Chondrocyte (in vitro differentiated cells): ENCODE data around the gene TCEAL6. TPM values are rescaled to one million over a fixed set of nuclear protein-coding genes. Genes with fewer than 3 reads are reported as not detected.
"Not testable (repeated sequence)": the region's sequence is repeated elsewhere in the genome, so short reads cannot be mapped to it uniquely, and the experiment has no call there.

Experiments used
- DNase-seq: peaks from one replicate; pipeline ENCODE4 v3.0.0; 2021; ENCODE audit warnings: mixed read lengths, low spot score
- H3K27ac Mint-ChIP-seq: one replicate; pipeline ENCODE4 v1.8.0; 2021; ENCODE audit warnings: mild to moderate bottlenecking, moderate library complexity, mixed read lengths; ENCODE audit not compliant: unreplicated experiment
- H3K27me3 Mint-ChIP-seq: 2 replicates; pipeline ENCODE4 v1.8.0; 2021; ENCODE audit warnings: low read depth, mixed read lengths
- H3K36me3 Mint-ChIP-seq: 2 replicates; pipeline ENCODE4 v1.8.0; 2021; ENCODE audit warnings: low read depth, mixed read lengths
- H3K4me1 Mint-ChIP-seq: 2 replicates; pipeline ENCODE4 v1.8.0; 2021; ENCODE audit warnings: low read depth, mild to moderate bottlenecking, mixed read lengths
- H3K4me3 Mint-ChIP-seq: one replicate; pipeline ENCODE4 v1.8.0; 2021; ENCODE audit warnings: mild to moderate bottlenecking, moderate library complexity, mixed read lengths; ENCODE audit not compliant: unreplicated experiment
- H3K9me3 Mint-ChIP-seq: 2 replicates; pipeline ENCODE4 v1.8.0; 2021; ENCODE audit warnings: low read depth, mixed read lengths
- total RNA-seq: library from RNA; stranded (reverse); gene quantifications from 3 replicates; pipeline ENCODE4 v1.2.1, GENCODE V29; 2021
- TF ChIP-seq, protein P1 (sequence below): fragments of 200-600 bp; sonication (generic); IDR thresholded peaks from 2 replicates; pipeline ENCODE4 v1.5.0; 2021; ENCODE audit warnings: antibody characterized with exemption, mild to moderate bottlenecking, moderate library complexity

Gene TCEAL6
- total RNA-seq, 1 donor from 2014 or later: not detected

DNA sequence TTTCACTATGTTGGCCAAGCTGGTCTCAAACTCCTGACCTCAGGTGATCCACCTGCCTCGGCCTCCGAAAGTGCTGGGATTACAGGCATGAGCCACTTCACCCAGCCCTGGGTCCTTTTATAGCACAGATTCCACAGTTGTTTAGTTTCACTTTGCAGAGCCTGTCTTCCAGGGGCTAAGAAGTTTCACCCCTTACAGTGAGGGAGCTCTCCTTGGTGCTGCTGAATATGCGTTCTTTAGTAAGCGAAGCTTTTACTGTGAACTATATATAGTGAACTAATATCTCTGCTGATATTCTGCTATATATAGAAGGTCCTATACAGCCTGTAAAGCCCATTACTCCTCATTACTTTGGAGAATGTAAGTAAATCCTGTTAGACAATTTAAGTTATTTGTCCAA is 4.2 kb downstream of the TCEAL6 start:
- no peaks in the 10 kb centered on the region for H3K36me3 Mint-ChIP-seq
- DNase-seq: no peak
- no peak overlapping the region for H3K4me3 Mint-ChIP-seq
- TF ChIP-seq, protein P1, sequence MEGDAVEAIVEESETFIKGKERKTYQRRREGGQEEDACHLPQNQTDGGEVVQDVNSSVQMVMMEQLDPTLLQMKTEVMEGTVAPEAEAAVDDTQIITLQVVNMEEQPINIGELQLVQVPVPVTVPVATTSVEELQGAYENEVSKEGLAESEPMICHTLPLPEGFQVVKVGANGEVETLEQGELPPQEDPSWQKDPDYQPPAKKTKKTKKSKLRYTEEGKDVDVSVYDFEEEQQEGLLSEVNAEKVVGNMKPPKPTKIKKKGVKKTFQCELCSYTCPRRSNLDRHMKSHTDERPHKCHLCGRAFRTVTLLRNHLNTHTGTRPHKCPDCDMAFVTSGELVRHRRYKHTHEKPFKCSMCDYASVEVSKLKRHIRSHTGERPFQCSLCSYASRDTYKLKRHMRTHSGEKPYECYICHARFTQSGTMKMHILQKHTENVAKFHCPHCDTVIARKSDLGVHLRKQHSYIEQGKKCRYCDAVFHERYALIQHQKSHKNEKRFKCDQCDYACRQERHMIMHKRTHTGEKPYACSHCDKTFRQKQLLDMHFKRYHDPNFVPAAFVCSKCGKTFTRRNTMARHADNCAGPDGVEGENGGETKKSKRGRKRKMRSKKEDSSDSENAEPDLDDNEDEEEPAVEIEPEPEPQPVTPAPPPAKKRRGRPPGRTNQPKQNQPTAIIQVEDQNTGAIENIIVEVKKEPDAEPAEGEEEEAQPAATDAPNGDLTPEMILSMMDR: no peak
- no peaks in the 10 kb centered on the region for H3K4me1 Mint-ChIP-seq
- H3K27me3 Mint-ChIP-seq: no peaks in the 10 kb centered on the region
- H3K9me3 Mint-ChIP-seq: peaks cover 3% of the 10 kb centered on the region
- H3K27ac Mint-ChIP-seq: no peak overlapping the region

DNA sequence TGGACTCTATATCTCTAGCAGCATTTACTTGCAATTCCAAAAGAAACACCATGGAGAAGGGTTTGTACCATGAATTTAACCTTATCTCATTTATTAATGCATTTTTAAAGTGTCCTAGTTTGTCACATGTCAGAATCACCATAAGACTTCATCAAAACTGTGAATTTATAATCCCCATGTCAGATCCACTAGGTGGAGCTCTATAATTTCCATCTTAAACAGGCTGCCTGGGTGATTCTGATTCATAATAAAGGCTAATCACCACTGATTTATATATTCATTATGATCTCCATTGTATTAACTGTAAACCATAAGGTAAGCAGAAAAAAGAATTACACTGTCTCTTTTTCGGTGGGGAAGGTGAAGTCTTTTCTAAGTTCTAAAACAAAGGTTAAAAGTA is 12.8 kb downstream of the TCEAL6 start:
- Mint-ChIP-seq H3K9me3 (peaks cover 2% of the 10 kb centered on the region), H3K4me1 (no peaks in the 10 kb centered on the region), H3K27me3 (peaks cover 24% of the 10 kb centered on the region), H3K27ac (no peak overlapping the region), H3K4me3 (no peak overlapping the region), H3K36me3 (no peaks in the 10 kb centered on the region)
- TF ChIP-seq, protein P1: peak; percentile 76
- no peak for DNase-seq

DNA sequence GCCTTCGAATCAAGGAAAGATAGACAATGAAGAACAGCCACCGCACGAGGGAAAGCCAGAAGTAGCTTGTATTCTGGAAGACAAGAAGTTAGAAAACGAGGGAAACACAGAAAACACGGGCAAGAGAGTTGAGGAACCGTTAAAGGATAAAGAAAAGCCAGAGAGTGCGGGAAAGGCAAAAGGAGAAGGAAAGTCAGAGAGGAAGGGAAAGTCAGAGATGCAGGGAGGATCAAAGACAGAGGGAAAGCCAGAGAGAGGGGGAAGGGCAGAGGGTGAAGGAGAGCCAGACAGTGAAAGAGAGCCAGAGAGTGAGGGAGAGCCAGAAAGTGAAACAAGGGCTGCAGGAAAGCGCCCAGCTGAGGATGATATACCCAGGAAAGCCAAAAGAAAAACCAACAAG is 15.4 kb downstream of the TCEAL6 start:
- H3K27ac Mint-ChIP-seq: no peak overlapping the region
- DNase-seq: no peak
- peaks cover 21% of the 10 kb centered on the region for H3K27me3 Mint-ChIP-seq
- peaks cover 2% of the 10 kb centered on the region for H3K9me3 Mint-ChIP-seq
- TF ChIP-seq, protein P1: no peak
- no peak overlapping the region for H3K4me3 Mint-ChIP-seq
- no peaks in the 10 kb centered on the region for H3K36me3 Mint-ChIP-seq
- no peaks in the 10 kb centered on the region for H3K4me1 Mint-ChIP-seq

DNA sequence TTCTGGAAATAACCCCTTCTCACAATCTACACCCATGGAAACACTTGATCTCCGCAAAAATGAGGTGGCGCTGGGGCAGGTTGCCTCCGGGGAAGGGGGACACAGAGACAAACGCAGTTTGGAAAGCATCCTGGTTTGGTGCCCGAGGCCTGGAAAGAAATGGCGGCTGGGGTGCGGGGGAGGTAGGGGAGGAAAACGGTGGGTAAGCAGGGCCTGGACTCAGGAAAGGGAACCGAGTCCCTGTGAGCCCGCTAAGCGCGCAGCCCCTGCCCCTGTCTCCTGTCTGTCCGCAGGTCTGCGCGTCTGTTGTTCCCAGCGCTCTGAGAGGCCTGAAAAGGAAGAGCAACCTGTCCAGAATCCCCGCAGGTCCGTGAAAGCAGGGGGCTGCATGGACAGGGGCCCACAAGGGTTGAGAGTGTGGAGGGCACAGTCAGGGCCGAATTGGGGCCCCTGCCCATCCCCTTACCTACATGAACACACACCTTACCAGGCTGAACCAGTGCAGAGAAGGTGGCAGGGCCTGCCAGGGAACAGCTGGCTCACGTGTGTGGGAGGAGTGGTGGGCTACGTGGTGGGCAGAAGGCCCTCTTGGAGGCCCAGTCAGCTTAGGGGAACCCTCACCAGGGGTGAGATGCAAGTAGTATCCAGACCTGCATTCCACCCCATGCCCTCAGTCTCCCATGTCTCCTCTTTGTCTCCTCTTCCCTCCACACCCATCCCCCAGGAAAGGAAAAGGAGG is 16.0 kb downstream of the TCEAL6 start:
- Mint-ChIP-seq H3K27me3 (peaks cover 21% of the 10 kb centered on the region), H3K4me3 (peak overlapping the region; percentile 20)
- not testable (repeated sequence) for H3K9me3 Mint-ChIP-seq, H3K27ac Mint-ChIP-seq, DNase-seq, H3K36me3 Mint-ChIP-seq, H3K4me1 Mint-ChIP-seq

DNA sequence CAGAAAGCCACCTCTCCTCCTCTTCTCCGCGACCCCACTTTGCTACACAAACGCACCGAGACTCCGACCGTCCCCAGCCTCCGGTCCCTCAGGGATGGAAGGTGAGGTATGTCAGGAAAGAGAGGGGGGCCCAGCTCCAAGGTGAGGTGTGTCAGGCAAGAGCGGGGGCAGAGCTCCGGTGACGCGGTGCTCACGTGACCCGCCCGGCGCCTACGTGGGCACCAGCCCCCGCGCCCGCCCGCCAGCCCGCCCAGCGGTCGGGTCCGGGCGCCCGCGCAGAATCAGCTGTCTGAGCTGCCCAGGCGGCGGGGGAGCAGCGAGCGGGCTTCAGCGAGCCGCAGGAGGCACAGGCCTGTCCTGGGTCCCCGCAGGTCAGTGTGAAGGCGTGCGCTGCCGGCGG is 16.8 kb downstream of the TCEAL6 start, which contains the start of gene TCEAL2:
TCEAL2 (plus strand) TSS at position 244 of the 400 bp plus-strand sequence. CDS start 1,152 bp downstream, outside the sequence.
- not testable (repeated sequence) for H3K4me1 Mint-ChIP-seq, H3K27ac Mint-ChIP-seq, H3K9me3 Mint-ChIP-seq, H3K36me3 Mint-ChIP-seq, DNase-seq
- Mint-ChIP-seq H3K4me3 (peak within 1 kb of the TSS; percentile 20), H3K27me3 (peaks cover 21% of the 10 kb centered on the region)

GRCh38 chrX:102125014-102125413 is 17.3 kb downstream of the TCEAL6 start:
- not testable (repeated sequence) for H3K36me3 Mint-ChIP-seq, DNase-seq, H3K4me3 Mint-ChIP-seq, H3K4me1 Mint-ChIP-seq, H3K9me3 Mint-ChIP-seq, H3K27ac Mint-ChIP-seq
- peaks cover 21% of the 10 kb centered on the region for H3K27me3 Mint-ChIP-seq

DNA sequence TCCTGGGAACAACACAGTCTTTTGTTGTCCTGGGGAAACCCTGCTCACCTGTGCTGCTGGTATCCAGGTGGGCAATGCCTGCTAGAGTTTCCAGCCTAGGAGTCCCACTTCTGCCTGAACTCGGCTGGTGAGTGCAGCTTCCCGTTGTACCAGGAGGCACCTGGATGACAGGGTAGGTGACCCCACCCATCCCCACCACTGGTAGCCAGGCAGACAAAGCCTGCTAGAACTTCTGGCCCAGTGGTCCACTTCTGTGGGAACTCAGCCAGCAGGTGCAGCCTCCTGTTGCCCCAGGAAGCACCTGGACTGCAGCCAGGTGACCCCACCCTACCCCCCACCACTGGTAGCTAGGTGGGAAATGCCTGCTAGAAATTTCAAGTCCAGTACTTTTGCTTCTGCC is 26.5 kb downstream of the TCEAL6 start:
- Mint-ChIP-seq H3K27ac (no peak overlapping the region), H3K4me3 (no peak overlapping the region), H3K36me3 (no peaks in the 10 kb centered on the region), H3K9me3 (peaks cover 26% of the 10 kb centered on the region), H3K4me1 (no peaks in the 10 kb centered on the region), H3K27me3 (no peaks in the 10 kb centered on the region)
- DNase-seq: peak; percentile 47
- TF ChIP-seq, protein P1: no peak
